HG02798 (cell line): Measurements from ENCODE around the gene SAMD4A.

Source experiments
- ATAC-seq: cut with Tn5 transposase; IDR thresholded peaks from one replicate; pipeline ENCODE4 v1.9.1; 2021; ENCODE audit warnings: mild to moderate bottlenecking; ENCODE audit not compliant: unreplicated experiment, poor library complexity

Gene SAMD4A

GRCh38 chr14:54809767-54810166 is 242.8 kb downstream of the SAMD4A start:
- peak; percentile 48 for ATAC-seq

GRCh38 chr14:54812617-54813016 is 245.7 kb downstream of the SAMD4A start:
- no peak for ATAC-seq

GRCh38 chr14:54813081-54813480 is 246.2 kb downstream of the SAMD4A start:
- ATAC-seq: no peak

GRCh38 chr14:54814076-54814475 is 247.1 kb downstream of the SAMD4A start:
- no peak for ATAC-seq

GRCh38 chr14:54815016-54815415 is 248.1 kb downstream of the SAMD4A start:
- no peak for ATAC-seq

GRCh38 chr14:54815515-54815914 is 248.6 kb downstream of the SAMD4A start:
- no peak for ATAC-seq

- no peak for ATAC-seq
Observed at GRCh38 chr14:54816450-54816849, 249.5 kb downstream of the SAMD4A start.

- ATAC-seq: no peak
Observed at GRCh38 chr14:54817506-54817905, 250.6 kb downstream of the SAMD4A start.

- no peak for ATAC-seq
Observed at GRCh38 chr14:54818201-54819133, 251.5 kb downstream of the SAMD4A start.

GRCh38 chr14:54822685-54823084 is 255.8 kb downstream of the SAMD4A start:
- no peak for ATAC-seq

GRCh38 chr14:54823757-54824549 is 257.0 kb downstream of the SAMD4A start:
- no peak for ATAC-seq

- no peak for ATAC-seq
Observed at GRCh38 chr14:54828037-54828436, 261.1 kb downstream of the SAMD4A start.

- no peak for ATAC-seq
Observed at GRCh38 chr14:54829486-54830224, 262.7 kb downstream of the SAMD4A start.

- ATAC-seq: no peak
Observed at GRCh38 chr14:54830650-54831049, 263.7 kb downstream of the SAMD4A start.

GRCh38 chr14:54834081-54834480 is 267.2 kb downstream of the SAMD4A start:
- ATAC-seq: no peak

- no peak for ATAC-seq
Observed at GRCh38 chr14:54834727-54835126, 267.8 kb downstream of the SAMD4A start.

- no peak for ATAC-seq
Observed at GRCh38 chr14:54836231-54836630, 269.3 kb downstream of the SAMD4A start.

GRCh38 chr14:54837508-54838149 is 270.7 kb downstream of the SAMD4A start:
- ATAC-seq: no peak

GRCh38 chr14:54838931-54839512 is 272.1 kb downstream of the SAMD4A start:
- ATAC-seq: no peak

- ATAC-seq: no peak
Observed at GRCh38 chr14:54839701-54840119, 272.8 kb downstream of the SAMD4A start.
